Muscle of back (tissue), 11 donors: ENCODE data around the gene FRMD4A. TPM values are rescaled to one million over a fixed set of nuclear protein-coding genes. Genes with fewer than 3 reads are reported as not detected.

ENCODE experiments used
- DNase-seq, 3 donors: peaks; one replicate each; pipeline versions ENCODE4 v3.0.0 to v3.0.0-alpha.2; 2013
- polyA plus RNA-seq, 10 donors: library from polyadenylated mRNA; unstranded; fragments of 120-200 nt; gene quantifications; one replicate each; pipeline ENCODE4 v1.2.1, GENCODE V29; 2013; ENCODE audit not compliant: insufficient read length in 10 of 10

Gene FRMD4A
- polyA plus RNA-seq, 10 donors: 35.0 to 51.7 (median 38.3) TPM

- peak; percentile 57 to 94 (median 87) for DNase-seq
Observed at GRCh38 chr10:13990392-13990805, 340.3 kb downstream of the FRMD4A start.

DNA sequence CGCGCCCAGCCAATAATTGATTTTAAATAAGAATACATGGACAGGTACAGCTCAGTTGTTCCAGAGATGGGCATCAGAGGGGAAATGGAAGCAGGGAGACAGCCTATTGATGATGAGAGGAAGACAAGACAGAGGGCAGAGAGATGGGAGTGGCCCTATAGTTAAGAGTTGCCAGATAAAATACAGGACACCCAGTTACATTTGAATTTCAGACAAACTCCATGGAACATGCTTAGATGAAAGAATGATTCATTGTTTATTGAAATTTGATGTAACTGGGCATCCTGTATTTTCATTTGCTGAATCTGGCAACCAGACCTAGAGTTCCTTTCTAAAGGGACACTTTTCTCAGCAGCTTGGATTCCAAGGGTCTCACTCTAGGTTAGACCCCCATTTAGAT lies 341.1 kb downstream of the FRMD4A start:
- no peak for DNase-seq

GRCh38 chr10:13987446-13987845 lies 343.3 kb downstream of the FRMD4A start:
- peak in 1 of 3 donors; percentile 52 for DNase-seq

GRCh38 chr10:13984647-13985155 lies 346.0 kb downstream of the FRMD4A start:
- peak in 1 of 3 donors; percentile 87 for DNase-seq

- DNase-seq: no peak
Observed at GRCh38 chr10:13983035-13983434, 347.7 kb downstream of the FRMD4A start.

DNA sequence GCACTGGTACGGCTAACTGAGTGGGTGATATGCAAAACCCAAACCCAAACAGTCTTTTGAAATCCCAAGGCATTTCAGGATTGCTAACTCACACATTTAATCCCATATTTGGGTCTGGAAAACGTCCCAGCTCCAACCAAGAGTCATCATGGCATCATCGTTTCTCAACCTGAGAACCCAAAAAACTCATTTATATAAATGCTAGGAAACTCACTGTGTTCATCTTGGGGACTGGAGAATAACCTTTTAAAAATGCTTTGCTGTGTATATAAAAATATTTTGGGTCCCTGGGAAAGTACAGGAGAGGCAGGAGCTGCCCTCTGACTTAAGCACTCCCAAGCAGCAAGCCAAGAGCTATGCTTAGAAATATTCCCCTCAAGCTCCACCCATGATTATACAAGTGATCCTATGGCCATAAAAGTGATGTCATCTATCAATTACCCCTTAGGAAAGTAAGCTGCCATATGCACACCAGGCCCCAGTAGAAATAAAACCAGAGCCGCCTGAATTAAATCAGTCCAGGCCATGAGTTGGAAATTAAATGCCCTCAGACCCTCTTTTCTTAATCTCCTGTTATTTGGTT lies 352.1 kb downstream of the FRMD4A start:
- peak in 1 of 3 donors; percentile 91 for DNase-seq

GRCh38 chr10:13977861-13978532 lies 352.7 kb downstream of the FRMD4A start:
- no peak for DNase-seq

DNA sequence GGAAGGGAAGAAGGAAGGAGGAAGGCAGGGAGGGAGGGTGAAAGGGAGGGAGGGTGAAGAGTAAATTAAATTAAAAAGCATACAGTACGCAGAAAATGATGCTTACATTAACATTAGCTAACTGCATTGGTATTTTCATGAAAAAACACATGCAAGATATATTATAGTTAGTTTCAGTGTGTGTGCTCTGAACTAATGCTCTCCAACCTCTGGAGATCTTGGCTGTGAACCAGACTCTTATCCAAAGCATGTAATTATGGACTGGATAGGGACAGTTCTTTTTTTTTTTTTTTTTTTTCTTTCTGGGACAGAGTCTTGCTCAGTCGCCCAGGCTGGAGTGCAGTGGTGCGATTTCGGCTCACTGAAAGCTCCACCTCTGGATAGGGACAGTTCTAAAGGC lies 357.0 kb downstream of the FRMD4A start:
- peak; percentile 62 to 85 (median 79) for DNase-seq

- DNase-seq: no peak
Observed at GRCh38 chr10:13972609-13973008, 358.1 kb downstream of the FRMD4A start.

- peak in 1 of 3 donors; percentile 84 for DNase-seq
Observed at GRCh38 chr10:13971601-13972475, 358.9 kb downstream of the FRMD4A start.

DNA sequence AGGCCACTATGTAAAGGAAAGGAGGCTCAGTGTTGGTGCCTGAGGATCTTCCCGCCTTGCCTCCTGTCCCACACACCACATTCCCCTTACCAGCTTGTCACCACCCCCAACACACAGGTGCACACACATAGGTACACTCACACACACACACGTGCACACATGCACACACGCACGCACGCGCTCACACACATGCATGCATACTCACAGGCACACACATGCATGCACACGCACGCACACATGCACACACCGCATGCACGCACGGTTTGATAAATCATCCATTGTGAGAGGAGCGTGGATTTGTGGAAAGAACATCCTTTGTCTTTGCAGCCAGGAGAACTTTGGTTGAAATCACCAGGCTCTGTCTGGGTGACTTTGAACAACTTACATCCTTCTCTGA lies 359.8 kb downstream of the FRMD4A start:
- DNase-seq: no peak

DNA sequence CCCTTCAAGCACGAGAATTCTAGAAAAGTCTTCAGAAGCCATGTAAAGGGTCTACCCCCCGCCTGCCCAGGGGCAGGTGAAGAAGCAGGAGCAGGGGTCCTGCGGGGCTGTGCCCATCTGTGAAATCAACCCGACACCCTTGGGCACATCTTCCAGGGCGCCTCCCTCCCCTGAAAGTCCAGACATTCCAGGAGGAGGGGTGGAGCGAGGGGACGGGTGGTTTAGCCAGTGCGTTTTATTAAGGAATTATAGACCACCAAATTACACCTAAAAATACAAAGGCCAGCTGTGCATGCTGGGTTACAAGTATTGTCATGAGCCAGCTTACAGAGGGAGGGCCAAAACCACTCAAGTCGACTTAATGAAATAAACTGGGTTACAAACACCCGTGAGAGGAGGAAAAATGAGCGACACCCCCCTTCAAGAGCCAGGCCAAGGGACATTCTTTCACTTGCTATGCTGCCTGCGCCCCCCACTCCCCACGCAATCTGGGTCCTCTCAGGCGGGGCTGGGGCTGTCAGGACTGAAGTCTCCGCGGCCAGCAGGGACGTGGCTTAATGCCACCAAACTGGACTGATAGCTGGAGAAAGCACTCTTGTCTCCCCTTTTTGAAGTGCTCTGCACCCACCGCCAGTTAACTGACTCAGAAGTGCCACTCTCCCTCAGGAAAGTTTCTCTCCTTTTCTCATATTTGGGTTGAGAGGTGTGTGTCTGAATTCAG lies 360.3 kb downstream of the FRMD4A start:
- DNase-seq: no peak

DNA sequence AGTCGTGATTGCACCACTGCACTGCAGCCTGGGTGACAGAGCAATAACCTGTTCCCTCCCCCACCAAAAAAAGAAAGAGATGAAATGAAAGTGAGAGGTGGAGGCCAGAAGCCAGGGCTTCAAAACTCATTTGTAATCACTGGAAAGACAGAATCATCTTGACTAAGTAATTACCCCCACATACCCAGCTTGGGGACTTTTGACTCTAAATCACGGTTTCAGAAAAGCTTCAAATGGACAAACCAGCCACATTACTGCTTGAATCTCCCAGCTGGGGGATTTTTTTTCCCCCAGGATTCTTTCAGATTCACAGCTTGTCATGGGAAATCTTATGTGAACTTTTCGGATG lies 361.0 kb downstream of the FRMD4A start:
- DNase-seq: no peak

DNA sequence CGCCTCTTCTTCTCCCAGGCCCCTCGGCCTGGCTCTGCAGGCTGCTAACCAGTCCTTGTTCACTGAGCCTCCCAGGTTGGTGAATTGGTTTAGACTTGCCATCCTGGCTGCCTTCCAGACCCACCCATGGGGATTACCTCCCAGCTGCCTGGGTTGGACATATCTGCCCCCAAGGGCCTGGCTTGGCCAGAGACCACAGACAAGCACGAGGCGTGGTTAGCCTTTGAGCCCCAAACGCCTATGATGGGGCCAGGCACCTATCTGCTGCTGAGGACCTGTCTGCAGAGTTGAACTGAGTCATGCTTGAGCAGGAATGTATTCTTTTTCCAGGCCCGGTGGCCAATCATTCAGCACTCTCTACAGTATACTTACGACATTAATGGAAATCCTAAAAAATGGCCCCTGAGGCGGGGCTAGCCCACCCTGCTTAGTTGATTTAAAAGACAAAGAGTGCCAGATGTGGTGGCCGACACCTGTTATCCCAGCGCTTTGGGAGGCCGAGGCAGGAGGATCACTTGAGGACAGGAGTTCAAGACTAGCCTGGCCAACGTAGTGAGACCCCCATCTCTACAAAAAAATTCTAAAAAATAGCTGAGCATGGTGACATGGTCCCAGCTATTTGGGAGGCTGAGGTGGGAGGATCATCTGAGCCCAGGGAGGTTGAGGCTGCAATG lies 361.5 kb downstream of the FRMD4A start:
- DNase-seq: no peak

DNA sequence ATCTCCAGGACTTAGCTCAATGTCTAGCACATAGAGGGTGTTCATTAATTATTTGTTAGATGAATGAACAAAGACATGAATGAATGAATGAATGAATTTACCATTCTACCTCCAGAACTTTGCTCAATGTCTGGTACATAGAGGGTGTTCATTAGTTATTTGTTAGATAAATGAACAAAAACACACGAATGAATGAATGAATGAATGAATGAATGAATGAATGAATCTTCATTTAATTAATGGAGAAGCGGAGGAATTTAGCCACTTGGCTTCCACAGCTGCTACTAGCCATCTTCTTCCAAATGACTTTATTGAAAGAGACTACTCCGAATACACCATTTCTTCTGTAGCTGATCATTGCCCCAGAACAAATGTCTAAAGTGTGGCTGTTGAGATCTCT lies 368.9 kb downstream of the FRMD4A start:
- DNase-seq: no peak

DNA sequence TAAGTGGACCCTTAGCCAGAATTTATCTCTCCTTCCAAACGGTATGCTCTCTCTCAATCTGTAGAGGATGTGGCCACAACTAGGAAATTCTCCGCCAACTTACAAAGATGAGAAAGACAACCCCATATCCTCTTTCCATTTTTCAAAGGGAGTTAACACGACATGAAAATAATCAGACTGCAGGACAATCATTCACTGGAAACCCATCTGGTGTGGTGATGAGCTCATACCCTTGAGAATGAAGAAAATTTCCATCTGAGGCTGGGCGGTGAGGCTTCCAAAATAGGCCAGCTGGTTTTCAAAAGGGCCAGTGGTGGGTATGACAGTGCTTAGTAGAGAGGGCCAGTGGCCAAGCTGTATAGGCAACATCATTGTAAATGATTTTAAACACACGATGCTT lies 369.6 kb downstream of the FRMD4A start:
- peak in 2 of 3 donors; percentile 68 to 92 for DNase-seq

DNA sequence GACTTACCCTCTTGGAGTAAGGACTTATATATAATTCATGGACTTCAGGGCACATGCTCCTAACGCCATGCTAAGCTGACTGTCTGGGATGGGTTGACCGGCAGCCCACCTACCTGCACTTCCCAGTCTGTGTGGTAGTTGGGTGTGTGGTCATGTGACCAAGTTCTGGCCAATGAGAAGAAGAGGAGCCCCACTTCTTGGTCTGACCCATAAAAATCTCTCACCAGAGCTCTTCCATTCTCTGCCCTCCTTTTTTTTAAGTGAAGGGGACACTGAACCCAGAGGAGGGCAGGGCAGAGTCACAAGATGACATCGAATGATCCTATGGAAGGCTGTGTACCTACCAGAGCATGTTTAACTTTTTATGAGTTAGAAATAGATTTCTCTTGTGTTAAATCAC lies 370.1 kb downstream of the FRMD4A start:
- no peak for DNase-seq

- DNase-seq: no peak
Observed at GRCh38 chr10:13959443-13960359, 371.0 kb downstream of the FRMD4A start.

DNA sequence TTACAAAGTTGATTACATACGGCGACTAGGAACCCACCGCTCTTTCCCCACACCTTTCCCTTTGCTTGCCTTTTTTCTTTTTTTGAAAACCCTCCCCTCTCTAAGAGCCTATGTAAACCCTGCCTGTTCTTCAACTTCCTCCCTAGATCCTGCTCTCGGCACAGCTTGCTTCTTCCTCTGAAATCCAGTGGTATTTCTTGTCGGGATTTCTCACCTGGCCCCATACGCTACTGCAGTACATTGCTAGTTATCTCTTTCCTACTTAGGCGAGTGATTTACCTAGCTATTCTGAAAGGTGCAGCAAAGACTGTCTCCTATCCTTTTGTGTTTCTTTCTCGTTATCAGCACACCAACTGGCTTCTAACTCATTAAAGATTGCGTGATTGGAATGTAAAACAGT lies 372.9 kb downstream of the FRMD4A start:
- DNase-seq: no peak

- DNase-seq: peak; percentile 63 to 86 (median 65)
Observed at GRCh38 chr10:13956826-13957225, 373.9 kb downstream of the FRMD4A start.
